Right lobe of liver (tissue), 4 donors: Measurements from ENCODE around the gene RAD54L.

Experiments
- CTCF ChIP-seq, 4 donors: fragments of 200-600 bp in 3 of 4; fragments of 450-650 bp in 1 of 4; IDR thresholded peaks; one replicate each; pipeline versions ENCODE4 v1.5.1 to v1.8.0; 2016 to 2022; ENCODE audit warnings: antibody characterized with exemption in 4 of 4, mild to moderate bottlenecking in 2 of 4
- POLR2A ChIP-seq: fragments of 450-650 bp; IDR thresholded peaks from one replicate; pipeline ENCODE4 v1.6.1; 2017; ENCODE audit warnings: antibody characterized with exemption, mild to moderate bottlenecking
- donor health status: DM: no; HTN: no; CAD: no.
- donor health status: DM: no; HTN: no; CAD: no.
- donor health status: DM: no; HTN: yes; CAD: no.

GRCh38 chr1:46247436-46248121, at the start of gene RAD54L:
- TF ChIP-seq CTCF (IDR thresholded peaks at IDR 0.05) (no peak), POLR2A (no peak)
